ENCODE results near the gene ANKLE2.

- TF ChIP-seq CTCF (IDR thresholded peaks at IDR 0.05) (no peak), POLR2A (IDR thresholded peaks at IDR 0.05) (no peak), POLR2AphosphoS5 (IDR thresholded peaks at IDR 0.05) (no peak)
Measured at GRCh38 chr12:132713123-132713522, 48.5 kb downstream of the ANKLE2 start.
